ENCODE data around the gene JAKMIP2.

JAKMIP2 gene

GRCh38 chr5:147819261-147819770, 36.8 kb upstream of the JAKMIP2 start:
- TF ChIP-seq SPI1 (IDR thresholded peaks at IDR 0.05; ENCODE audit: borderline replicate concordance, low read depth) (no peak), GABPA (IDR thresholded peaks at IDR 0.05; ENCODE audit: low read depth) (no peak), CTCF (IDR thresholded peaks at IDR 0.05; ENCODE audit: insufficient read depth, low read length) (no peak), REST (IDR thresholded peaks at IDR 0.05; ENCODE audit: insufficient replicate concordance, low read depth) (no peak), POLR2AphosphoS5 (IDR thresholded peaks at IDR 0.05; ENCODE audit: low read depth) (no peak)
- Histone ChIP-seq H3K4me3 (replicated peaks; ENCODE audit: insufficient read depth, low read length) (no peak overlapping the region), H3K27ac (replicated peaks) (no peak overlapping the region), H3K27me3 (ENCODE audit: insufficient read depth, poor library complexity, severe bottlenecking) (no peaks in the 10 kb centered on the region)
- DNase-seq (ENCODE audit: low read depth in 1 of 2, low spot score in 1 of 2) = no peak

- no peak for TF ChIP-seq CTCF (IDR thresholded peaks at IDR 0.05; ENCODE audit: insufficient read depth, low read length)
- no peak for TF ChIP-seq REST (IDR thresholded peaks at IDR 0.05; ENCODE audit: insufficient replicate concordance, low read depth)
- no peak for TF ChIP-seq SPI1 (IDR thresholded peaks at IDR 0.05; ENCODE audit: borderline replicate concordance, low read depth)
- no peak for TF ChIP-seq GABPA (IDR thresholded peaks at IDR 0.05; ENCODE audit: low read depth)
- no peak for TF ChIP-seq POLR2AphosphoS5 (IDR thresholded peaks at IDR 0.05; ENCODE audit: low read depth)
Observed at GRCh38 chr5:147818290-147818689, 35.8 kb upstream of the JAKMIP2 start.

GRCh38 chr5:147813696-147814095, 31.2 kb upstream of the JAKMIP2 start:
- Histone ChIP-seq H3K27me3 (ENCODE audit: insufficient read depth, poor library complexity, severe bottlenecking) (no peaks in the 10 kb centered on the region), H3K4me3 (replicated peaks; ENCODE audit: insufficient read depth, low read length) (no peak overlapping the region), H3K27ac (replicated peaks) (no peak overlapping the region)
- no peak for TF ChIP-seq REST (IDR thresholded peaks at IDR 0.05; ENCODE audit: insufficient replicate concordance, low read depth)
- DNase-seq (ENCODE audit: low read depth in 1 of 2, low spot score in 1 of 2) = no peak

More at GRCh38 chr5:147818290-147818689, 35.8 kb upstream of the JAKMIP2 start:
- Histone ChIP-seq H3K4me3 (replicated peaks; ENCODE audit: insufficient read depth, low read length) (no peak overlapping the region), H3K27me3 (ENCODE audit: insufficient read depth, poor library complexity, severe bottlenecking) (no peaks in the 10 kb centered on the region), H3K27ac (replicated peaks) (no peak overlapping the region)
- no peak for DNase-seq (ENCODE audit: low read depth in 1 of 2, low spot score in 1 of 2)

Measured in HL-60 (cell line).